ENCODE results near the gene DENND4A.
A peak's percentile ranks its signal among the peaks of the same experiment; 100 is the strongest.

Gene DENND4A

DNA sequence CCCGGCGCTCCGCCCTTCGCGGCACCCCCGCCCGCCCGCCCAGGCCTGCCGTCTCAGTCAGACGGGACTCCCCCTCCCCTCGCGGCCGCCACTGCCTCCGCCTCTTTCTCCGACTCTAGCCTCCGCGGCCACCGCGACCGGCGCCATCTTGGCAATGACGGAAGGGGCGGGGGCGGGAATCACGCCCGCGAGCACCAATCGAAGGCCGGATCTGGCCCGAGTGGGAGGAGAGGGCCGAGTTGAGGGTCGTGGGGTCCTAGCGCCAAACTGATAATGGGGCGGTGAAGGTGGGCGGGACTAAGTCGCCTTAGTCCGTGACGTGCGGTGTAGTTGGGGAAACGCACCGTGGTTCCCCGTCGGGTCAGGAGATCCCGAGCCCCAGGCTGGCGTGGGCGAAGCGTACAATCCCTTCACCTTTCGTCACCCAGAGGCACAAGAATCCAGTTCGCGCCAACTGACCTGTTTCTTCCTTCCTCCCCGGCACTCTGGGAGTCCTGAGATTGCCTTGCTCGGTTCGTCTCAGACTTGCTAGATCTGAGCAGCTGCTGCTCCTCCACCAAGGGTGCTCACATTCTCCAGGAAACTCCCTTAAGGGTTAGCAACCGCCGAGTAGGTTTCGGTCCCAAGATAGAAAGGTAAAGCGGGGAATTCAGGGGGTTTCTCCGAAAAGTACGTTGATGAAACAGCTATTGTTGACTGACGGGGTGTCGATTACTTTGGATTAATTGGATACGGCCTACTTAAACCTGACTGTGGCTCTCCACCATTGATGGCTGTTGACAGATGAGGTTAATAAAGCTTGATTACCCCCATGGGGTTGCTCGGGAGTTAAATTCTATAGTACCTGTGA lies at the start of gene DENND4A:
DENND4A (minus strand) TSS at position 156 of the 850 bp plus-strand sequence. CDS start 35,843 bp downstream, outside the sequence.
- peak; percentile 99 for DNase-seq

DNA sequence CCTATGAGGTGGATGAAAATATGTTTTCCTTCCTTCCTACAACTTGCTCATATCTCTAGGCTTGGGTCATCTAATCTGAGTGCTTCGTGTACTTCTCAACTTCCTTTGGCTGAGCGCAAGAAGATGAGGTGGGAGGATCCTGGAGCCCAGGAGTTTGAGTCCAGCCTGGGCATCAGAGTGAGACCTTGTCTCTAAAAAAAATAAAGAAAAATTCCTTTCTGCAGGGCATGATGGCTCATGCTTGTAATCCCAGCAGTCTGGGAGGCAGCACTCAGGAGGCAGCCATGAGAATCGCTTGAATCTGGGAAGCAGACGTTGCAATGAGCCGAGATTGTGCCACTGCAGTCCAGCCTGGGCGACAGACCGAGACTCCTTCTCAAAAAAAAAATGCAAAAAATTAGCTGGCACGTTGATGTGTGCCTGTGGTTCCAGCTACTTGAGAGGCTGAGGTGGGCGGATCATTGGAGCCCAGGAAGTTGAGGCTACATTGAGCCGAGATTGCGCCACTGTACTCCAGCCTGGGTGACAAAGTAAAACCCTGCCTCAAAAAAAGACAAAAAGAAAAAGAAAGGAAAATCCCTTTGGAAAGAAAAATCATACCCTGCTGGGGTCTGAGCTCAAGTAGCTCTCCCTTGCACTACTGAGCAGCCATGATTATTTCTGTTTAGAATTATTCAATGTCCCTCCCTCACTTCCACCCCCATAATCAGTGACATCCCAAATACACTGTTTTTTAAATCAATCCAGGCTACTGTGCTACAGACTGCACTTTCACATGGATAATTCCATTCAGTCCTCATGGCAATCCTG lies 49.2 kb upstream of the DENND4A start:
- no peak for DNase-seq

DNA sequence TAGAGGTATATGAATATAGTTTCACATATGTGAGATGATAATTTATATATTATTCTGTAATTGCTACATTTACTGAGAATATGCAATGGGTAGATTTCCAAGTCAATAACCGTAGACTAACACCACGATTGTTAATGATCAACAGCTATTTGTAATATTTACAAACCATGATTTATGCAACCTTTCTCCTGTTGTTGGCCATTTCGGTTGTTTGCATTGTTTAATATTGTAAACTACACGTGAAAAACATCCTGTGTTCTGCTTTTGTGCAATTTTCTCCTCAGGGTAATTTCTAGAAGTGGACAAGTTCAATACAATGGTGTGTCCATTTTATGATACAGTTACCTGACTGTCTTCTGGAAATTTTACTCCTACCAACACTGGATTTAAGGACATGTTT lies 47.9 kb upstream of the DENND4A start:
- DNase-seq = no peak

DNA sequence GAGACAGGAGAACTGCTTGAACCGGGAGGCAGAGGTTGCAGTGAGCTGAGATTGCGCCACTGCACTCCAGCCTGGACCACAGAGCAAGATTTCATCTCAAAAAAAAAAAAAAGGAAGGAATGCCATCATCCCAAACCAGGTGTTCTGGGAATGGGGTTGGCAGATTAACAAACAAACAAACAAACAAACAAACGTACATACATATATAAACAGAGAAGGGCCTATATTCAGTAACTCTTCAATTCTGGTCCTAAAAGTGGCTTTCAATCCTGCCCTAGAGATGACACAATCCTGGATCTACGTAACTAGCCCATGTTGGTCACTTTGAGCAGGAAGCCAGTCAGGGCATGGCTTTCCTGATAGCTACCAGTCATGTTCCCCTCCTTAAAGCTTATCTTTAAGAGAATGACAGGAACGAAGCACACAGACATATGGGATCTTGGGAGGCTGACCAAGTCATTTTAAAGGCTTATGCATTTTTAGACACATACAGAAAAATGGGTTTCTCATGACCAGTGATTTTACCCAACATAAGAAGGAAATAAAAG lies 47.3 kb upstream of the DENND4A start:
- DNase-seq = no peak

DNA sequence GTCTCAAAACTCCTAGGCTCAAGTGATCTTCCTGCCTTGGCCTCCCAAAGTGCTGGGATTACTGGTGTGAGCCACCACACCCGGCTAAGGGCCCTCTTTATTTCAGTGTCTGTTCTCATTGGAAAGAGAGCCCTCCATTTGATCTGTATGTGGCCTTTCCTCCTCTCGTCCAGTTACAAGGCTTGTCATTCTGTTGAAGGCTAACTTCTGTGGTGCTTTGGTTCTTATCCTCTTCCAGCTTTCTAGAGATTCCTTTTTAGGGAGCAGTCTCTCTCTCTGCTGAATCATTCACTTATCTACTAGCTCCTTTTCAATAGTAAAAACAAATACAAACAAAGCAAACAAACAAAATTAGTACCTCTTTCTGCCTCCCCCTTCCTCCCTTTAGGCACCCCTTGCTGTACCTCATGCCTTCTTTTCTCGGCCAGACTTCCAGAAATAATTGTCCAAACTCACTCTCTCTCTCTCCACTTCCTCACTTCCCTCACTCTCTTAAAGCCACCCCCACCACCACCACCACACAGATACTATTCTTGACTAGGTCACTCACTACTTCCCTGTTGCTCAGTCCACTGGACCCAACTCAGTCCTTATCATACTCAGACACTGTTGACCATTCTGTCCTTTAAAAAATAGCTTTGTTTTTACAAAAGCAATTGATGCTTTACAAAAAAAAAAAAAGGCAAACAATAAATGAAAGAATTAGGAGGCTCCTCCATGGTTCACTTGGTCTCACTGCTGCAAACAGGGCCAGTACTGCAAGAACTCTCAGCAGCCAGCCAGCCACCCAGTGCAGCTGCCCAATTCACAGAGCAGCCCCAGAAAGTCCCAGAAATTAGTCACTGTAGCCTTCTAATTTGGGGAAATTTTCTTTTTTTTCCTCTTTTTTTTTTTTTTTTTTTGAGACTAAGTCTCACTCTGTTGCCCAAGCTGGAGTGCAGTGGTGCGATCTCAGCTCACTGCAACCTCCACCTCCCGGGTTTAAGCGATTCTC lies 45.5 kb upstream of the DENND4A start:
- no peak for DNase-seq

DNA sequence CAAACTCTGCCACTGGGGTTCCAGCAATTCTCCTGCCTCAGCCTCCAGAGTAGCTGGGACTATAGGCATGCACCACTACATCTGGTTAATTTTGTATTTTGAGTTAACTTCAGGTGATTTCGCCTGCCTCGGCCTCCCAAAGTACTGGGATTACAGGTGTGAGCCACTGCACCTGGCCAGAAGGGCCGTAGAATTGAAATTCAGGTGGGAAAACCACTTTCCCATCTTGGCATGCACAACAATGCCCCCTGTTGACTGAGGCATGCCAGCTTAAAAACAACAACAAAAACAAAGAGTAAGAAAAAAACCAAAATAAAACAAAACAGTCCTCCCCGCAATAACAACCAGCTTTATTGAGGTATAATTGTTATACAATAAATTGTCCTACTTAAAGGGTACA lies 44.6 kb upstream of the DENND4A start:
- peak; percentile 49 for DNase-seq

DNA sequence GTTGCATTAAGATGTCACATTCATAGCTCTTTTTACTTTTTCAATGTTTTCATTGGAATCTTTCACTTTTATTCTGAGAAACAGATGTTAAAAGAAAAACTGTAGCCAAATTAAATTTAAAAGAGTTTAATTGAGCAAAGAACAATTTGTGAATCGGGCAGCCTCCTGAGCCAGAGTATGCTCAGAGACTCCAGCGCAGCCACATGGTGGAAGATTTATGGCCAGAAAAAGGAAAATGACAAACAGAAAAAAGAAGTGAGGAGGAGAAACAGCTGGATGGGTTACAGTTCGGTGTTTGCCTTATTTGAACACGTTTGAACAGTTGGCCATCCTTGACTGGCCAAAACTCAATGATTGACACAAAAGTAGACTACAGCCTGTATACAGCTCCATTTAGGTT lies 43.4 kb upstream of the DENND4A start:
- peak; percentile 63 for DNase-seq

DNA sequence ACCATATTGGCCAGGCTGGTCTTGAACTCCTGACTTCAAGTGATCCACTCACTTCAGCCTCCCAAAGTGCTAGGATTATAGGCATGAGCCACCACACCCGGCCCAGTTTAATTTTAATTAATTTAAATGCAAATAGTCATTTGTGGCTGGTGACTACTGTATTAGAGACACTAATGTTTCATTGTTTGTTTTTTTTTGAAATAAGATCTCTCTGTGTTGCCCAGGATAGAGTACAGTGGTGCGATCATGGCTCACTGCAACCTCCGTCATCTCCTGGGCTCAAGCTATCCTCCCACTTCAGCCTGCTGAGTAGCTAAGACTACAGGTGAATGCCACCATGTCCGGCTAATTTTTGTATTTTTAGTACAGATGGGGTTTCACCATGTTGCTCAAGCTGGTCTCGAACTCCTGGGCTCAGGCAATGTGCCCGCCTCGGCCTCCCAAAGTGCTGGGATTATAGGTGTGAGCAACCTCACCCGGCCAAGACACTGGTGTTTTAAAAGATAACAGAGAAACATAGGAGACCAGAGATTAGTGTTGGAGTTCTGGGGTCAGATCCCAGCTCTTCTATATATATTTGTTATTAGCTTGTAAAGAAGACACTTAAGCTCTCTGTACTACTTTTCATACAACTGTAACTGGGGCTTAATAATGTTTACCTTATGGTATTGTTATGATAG lies 42.6 kb upstream of the DENND4A start:
- no peak for DNase-seq

DNA sequence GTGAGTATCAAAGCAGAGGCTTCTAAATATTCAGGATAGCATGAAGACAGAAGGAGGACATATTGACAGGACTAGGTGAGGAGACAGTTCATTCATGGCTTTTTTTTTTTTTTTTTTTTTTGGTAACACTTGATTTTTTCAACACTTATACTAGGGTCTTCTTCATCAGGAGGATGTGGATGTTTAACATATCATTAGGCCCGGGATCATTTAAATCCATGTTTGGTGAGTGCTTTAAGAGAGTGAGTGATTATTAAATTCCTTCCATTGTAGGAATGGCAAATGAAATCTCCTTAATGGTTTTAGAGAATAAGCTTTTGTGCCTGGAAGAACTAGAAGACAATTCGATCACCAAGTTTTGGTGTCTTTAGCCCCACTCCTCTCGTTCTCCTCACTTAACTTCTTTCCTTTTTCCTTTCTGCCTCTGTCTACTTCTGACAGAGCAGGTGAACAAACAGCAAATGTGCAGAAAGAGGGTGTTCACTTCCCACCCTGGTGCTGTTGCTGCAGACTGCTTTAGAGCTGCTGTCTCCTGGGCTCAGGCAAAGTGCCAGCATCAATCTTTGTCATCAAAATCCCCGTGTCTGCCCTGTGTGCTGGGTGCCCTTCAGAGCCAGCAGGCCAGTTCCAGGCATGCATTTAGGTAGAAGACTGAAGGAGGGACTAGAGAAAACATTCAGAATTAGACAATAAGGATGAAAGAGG lies 41.6 kb upstream of the DENND4A start:
- DNase-seq = peak; percentile 91

DNA sequence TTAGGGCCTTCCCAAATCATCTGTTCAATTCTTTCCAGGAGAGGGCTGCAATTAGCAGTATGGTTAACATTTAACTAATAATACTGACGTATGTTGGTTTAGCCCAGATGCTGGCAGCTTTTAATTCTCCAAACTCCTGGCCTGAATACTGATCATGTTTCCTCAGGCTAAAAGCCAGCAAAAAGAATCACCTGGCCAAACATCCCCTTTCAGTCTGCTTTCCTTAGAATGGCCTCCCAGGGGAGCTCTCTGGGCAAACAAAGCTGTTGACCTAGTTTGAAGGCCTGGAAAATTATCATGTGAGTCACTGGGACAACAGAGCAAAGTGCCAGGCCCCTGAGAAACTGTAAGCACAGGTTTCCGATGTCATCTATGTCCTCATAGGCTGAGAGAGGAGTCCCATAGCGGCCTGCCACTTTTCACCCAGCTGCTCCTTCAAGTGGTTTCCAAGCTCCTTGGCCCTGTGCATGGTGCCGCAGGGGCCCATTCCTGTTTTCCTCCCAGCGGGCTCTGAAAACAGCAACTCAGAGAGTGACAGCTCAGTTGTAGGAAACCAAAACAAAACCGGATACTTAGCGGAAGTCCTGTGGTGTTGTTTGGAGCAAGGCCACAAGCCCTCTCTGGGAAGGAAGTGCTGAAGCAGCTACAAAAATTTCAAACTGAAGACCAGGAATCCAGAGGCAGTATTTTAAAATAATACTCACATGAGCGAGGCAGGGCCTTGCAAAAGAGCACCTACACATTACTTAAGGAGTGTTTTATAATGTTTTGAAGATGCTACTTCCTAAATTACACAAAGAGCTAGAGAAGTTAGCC lies 40.7 kb upstream of the DENND4A start:
- DNase-seq = peak; percentile 100

DNA sequence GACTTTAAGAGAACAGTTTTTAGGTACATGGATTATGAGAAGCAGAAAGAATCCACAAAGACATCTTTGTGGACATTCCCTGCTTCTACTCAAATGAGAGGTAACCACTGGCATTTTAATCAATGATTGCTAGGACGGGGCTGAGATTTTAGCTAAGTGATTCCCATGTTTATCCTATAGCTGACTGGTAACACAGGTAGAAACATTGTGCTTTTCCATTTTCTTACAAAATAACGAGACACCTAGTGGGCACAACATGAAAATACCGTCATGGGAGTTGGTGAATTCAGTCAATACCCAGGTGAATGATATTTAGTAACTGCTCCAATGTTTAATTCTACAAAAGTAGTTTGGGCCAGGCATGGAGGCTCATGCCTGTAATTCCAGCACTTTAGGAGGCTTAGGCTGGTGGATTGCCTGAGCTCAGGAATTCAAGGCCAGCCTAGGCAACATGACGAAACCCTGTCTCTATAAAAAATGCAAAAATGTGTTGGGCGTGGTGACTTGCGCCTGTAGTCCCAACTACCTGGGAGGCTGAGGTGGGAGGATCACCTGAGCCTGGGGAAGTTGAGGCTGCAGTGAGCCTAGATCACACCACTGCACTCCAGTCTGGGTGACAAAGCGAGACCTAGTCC lies 37.2 kb upstream of the DENND4A start:
- DNase-seq = peak; percentile 70

DNA sequence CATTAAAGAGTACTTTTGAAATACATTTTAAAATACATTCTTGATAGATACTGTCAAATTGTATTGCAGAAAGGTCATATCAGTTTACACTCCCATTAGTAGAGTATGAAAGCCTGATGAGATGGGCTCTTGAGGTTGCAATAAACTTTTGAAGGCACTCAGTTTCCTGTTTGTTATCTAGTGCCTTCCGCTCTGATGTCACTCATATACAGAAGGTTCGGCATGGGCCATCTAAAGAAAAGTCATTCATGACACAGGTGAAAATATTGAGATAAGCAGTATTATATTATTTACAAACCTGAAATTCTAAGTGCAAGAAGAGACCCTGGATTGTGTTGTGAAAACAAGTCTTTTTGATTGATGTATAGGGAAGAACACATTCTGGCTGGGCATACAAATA lies 36.5 kb upstream of the DENND4A start:
- DNase-seq = no peak

DNA sequence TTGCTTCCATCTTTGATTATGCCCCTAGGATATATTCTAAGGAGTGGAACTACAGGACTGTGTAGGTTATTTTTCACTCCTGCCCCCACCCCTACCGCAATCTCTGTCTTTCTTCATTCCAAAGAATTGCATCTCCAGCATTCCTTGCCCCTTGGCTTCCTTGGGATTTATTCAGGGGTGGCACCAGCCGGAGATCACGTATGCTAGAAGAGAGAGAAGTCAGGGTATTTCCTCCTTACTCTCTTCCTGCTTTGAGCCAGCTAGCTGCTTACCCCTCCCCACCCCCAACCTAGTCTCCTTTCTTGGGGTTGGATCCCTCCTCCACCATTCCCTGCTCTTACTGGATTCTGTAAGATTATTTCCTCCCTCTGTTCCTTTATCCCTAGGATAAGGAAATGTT lies 35.0 kb upstream of the DENND4A start:
- no peak for DNase-seq

DNA sequence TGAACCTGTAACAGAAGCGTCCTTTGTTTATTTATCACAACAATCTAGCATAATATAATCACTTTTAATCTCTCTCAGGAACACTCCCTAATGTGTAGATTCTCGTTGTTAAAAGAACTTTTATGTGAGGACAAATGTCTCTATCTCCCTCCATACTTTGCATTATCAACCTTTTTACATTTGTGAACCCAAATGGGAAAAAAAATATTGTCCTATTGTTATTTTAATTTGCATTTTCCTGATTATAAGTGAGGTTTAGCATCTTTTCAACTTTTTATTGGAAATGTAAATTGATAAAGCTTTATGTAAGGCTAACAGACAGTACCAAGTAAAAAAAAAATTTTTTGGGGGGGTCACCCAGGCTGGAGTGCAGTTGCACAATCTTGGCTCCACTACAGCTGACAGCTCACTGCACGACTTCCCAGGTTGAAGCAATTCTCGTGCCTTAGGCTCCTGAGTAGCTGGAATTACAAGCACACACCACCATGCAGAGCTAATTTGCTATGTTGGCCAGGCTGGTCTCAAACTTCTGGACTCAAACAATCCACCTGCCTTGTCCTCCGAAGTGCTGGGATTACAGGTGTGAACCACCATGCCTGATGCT lies 33.0 kb upstream of the DENND4A start:
- no peak for DNase-seq

DNA sequence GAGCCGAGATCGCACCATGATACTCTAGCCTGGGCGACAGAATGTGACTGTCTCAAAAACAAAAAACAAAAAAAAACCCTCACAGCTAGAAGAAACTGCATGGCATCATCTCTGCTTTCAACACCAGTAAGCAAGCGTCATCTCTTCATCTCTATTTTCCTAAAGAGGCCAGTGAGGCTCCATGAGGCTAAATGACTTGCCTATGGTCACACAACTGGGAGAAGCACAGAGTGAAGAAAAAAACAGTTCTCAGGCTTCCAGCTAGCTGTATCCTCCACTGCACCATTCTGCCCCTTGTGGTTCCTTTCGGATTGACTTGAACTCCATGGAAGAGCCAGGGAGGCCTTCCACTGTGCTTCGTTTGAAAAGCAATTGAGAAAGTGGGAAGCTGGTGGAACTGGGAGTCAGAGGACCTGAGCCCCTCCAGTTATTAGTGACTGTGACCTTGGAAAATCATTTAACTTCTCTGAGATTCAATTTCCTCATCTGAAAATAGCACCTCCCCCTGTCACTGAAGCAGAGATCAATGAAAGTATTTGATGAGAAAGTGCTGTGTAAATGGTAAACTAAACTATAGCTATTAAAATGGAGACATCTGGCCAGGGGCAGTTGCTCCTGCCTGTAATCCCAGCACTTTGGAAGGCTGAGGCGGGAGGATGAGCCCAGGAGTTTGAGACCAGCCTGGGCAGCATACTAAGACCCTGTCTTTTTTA lies 32.1 kb upstream of the DENND4A start:
- peak; percentile 87 for DNase-seq

DNA sequence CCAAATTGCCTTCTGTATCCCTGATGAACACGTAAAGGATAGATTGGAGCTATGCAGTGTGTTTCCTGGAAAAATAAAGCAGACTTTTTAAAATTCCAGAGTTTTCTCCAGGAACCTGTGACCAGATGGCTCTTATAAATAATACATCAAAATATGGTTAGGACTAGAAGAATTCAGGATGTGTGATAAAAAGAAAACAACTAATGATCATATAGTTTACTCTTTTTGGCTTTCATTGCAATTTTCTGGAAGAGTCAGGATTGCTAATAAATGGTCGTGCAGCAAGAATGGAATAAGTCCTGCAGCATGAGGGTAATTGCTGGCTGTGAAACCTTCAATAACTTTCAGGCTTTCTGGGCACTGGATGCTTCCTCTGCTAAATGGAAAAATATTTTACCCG lies 30.2 kb upstream of the DENND4A start:
- no peak for DNase-seq

DNA sequence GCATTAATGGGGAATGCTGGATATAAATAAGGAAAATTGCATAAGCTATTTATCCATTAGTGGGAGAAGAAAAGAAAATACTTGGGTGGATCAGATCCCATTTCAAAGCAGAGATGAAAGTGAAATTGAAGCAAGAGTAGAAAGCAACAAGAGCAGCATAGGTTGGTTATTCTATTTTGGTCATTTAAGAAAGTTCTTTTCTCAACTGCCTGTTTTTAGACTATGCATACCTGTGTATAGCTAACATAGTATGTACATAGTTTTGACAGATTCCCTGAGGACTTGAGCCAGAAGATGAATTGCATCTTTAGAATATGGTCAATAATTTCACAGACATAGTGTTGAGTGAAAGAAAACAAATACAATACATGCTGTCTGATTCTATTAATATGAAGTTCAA lies 29.0 kb upstream of the DENND4A start:
- DNase-seq = no peak

DNA sequence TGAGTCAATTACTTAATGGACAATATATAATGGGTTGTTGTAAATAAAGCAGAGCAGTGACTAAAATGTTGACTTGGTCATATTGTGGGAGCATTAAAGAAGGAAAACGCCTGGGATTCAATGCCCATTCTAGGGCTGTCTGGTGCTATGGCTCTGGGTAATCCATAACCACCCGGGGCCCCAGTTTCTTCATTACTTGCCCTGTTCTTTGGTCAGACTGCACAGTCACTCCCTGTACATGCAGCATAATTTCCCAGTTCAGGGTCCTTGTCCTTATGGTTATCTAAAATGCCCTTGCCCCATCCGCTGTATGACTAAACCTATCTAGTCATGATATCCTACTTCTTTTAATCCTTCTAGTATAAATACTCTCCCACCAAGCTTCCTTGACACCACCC lies 27.5 kb upstream of the DENND4A start:
- DNase-seq = no peak
